ENCODE measurements around the gene ASNS. TPM values are rescaled to one million over a fixed set of nuclear protein-coding genes. Genes with fewer than 3 reads are reported as not detected.

The ASNS gene
- 52.5 to 68.0 TPM (median 62.4 TPM) in 5 replicates for total RNA-seq (2022; extraction: Qiagen RNA extraction)

GRCh38 chr7:97872025-97872669 is at the start of gene ASNS:
Gene ASNS (minus strand): TSS chr7:97872408. CDS start chr7:97869156, 3,252 bp downstream.

Other genes with a start within 250 kb of the ASNS start
- not detected in 5 replicates for gene TAC1, start 140.3 kb downstream of the ASNS start, total RNA-seq (2022; extraction: Qiagen RNA extraction)
- gene OCM2, start 117.8 kb upstream of the ASNS start, total RNA-seq (2022; extraction: Qiagen RNA extraction): not detected in 5 replicates
- 8.0 to 12.1 TPM (median 9.4 TPM) in 5 replicates for gene LMTK2, start 234.5 kb upstream of the ASNS start, total RNA-seq (2022; extraction: Qiagen RNA extraction)

Measured in A549 treated with Hydrocortisone at 1 μM for 4 hours (cell line).